Brain microvascular endothelial cell (primary cell): ENCODE results near the gene MRPL19.

ENCODE experiments used
- DNase-seq: peaks from one replicate; pipeline ENCODE4 v3.0.0-alpha.2; 2020
- H3K27ac ChIP-seq: fragments of 250-450 bp; sonication (Bioruptor Pico); 2 replicates; pipeline ENCODE4 v1.5.1; 2020; ENCODE audit warnings: mild to moderate bottlenecking, moderate library complexity
- H3K27me3 ChIP-seq: fragments of 250-450 bp; sonication (Bioruptor Pico); replicated peaks from 2 replicates; pipeline ENCODE4 v1.5.1; 2020; ENCODE audit warnings: mild to moderate bottlenecking
- H3K36me3 ChIP-seq: fragments of 250-450 bp; sonication (Bioruptor Pico); replicated peaks from 2 replicates; pipeline ENCODE4 v1.5.1; 2020; ENCODE audit warnings: mild to moderate bottlenecking
- H3K4me3 ChIP-seq: 2 replicates; pipeline ENCODE4 v1.5.1; 2011; ENCODE audit warnings: low read depth, mild to moderate bottlenecking, control low read depth, low read length, moderate library complexity
- CTCF ChIP-seq: IDR thresholded peaks from 2 replicates; pipeline ENCODE4 v1.5.1; 2011; ENCODE audit warnings: low read depth, mild to moderate bottlenecking, moderate library complexity, low read length, control low read depth, inconsistent platforms; ENCODE audit errors: missing control alignments
- in situ Hi-C: cut with HindIII; loops from 2 replicates; pipeline ENCODE4 v1.10.0; 2017; ENCODE audit warnings: low sequenced_read_pairs, low pct_ligation_motif_present

Gene MRPL19

DNA sequence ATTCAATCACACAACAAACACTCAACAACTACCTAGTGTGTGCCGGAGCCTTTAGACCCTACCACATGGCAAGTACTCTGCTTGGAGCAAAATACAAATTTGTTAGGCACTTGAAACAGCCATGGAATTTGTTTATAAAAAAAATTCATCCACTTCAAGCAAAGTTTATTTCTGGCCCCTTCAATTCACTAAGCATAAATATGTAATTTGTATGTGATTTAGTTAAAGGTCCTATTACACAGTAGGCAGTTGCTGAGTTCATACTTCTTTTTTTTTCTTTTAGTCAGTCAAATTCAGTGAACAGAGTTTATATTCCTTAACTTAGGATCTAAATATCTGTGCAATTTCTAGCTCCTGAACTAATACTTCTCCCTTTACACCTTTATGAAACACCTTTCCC lies 41.6 kb downstream of the MRPL19 start:
- H3K36me3 ChIP-seq: peaks cover 8% of the 10 kb centered on the region
- no peak for DNase-seq
- no peaks in the 10 kb centered on the region for H3K27me3 ChIP-seq
- TF ChIP-seq CTCF: no peak
- in situ Hi-C loops: no loop called here
- no peak overlapping the region for H3K27ac ChIP-seq
- no peak overlapping the region for H3K4me3 ChIP-seq

- DNase-seq: no peak
- in situ Hi-C loops: no loop called here
- no peak overlapping the region for H3K27ac ChIP-seq
- H3K27me3 ChIP-seq: no peaks in the 10 kb centered on the region
- no peak overlapping the region for H3K4me3 ChIP-seq
- no peak for TF ChIP-seq CTCF
- peaks cover 8% of the 10 kb centered on the region for H3K36me3 ChIP-seq
These were observed 52.3 kb downstream of the MRPL19 start for GRCh38 chr2:75698918-75699317.

- TF ChIP-seq CTCF: no peak
- Histone ChIP-seq H3K4me3 (no peak overlapping the region), H3K36me3 (peaks cover 8% of the 10 kb centered on the region), H3K27ac (no peak overlapping the region), H3K27me3 (no peaks in the 10 kb centered on the region)
- in situ Hi-C loops: no loop called here
- DNase-seq: no peak
These were observed 56.0 kb downstream of the MRPL19 start for GRCh38 chr2:75702593-75702992.

DNA sequence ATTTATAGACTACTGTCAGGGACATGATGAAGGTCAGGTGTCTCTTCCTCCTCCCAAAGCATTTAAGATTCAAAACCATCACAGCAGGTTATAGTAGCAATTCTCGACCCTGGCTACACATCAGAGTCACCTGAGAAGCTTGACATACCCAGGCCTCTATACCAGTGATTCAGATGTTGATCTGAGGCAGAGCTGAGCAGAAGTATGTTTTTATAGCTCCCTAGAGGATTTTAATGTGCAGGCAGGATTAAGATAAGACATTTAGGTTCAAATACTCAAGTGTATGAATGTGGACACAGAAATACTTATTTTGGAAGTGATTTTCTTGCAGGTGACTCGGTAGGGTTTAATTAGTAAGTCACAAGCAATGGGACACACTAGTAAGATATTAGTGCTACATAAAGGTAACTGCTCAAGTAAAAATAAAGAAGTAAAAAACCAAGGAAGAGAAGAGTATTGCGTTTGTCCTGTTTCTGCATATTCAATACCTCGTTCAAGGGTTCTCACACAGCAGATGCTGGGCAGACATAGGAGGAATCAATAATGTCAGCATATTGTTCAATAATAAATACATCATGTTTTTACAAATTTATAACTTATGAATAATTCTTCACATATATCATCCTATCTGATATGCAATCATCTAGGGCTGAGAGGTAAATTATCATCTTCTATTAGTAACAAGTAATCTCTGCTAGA lies 57.2 kb downstream of the MRPL19 start:
- in situ Hi-C loops: no loop called here
- H3K36me3 ChIP-seq: peaks cover 8% of the 10 kb centered on the region

GRCh38 chr2:75705921-75706320 lies 59.3 kb downstream of the MRPL19 start:
- in situ Hi-C loops: no loop called here
- no peak for DNase-seq
- H3K36me3 ChIP-seq: peaks cover 5% of the 10 kb centered on the region
- H3K4me3 ChIP-seq: no peak overlapping the region
- no peak for TF ChIP-seq CTCF
- no peak overlapping the region for H3K27ac ChIP-seq
- H3K27me3 ChIP-seq: no peaks in the 10 kb centered on the region

More for the DNA sequence above, 57.2 kb downstream of the MRPL19 start:
- H3K27me3 ChIP-seq: no peaks in the 10 kb centered on the region
- no peak for DNase-seq
- no peak for TF ChIP-seq CTCF
- H3K4me3 ChIP-seq: no peak overlapping the region
- H3K27ac ChIP-seq: no peak overlapping the region

DNA sequence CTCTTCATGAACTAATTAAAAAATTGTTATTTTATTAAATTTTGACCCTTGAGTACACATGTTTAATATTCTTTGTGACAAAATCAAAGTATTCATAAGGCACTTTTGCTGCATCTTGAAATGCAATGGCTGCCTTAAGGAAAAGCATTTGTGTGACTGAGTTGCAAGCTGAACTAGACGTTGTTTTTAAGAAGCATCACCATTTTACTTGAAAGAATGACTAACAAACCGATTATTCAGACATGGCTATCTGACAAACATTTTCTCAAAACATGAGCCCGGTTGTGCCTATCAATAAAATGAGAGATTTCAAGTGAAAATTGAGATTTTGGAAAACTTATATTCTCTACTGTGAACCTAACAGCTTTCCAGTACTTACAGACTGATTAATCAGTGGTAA lies 61.3 kb downstream of the MRPL19 start:
- no peaks in the 10 kb centered on the region for H3K36me3 ChIP-seq

More for the DNA sequence above, 61.3 kb downstream of the MRPL19 start:
- in situ Hi-C loops: no loop called here
- Histone ChIP-seq H3K27ac (no peak overlapping the region), H3K4me3 (no peak overlapping the region), H3K27me3 (no peaks in the 10 kb centered on the region)
- no peak for DNase-seq
- no peak for TF ChIP-seq CTCF
